Activated T-cell treated with anti-CD3 and anti-CD28 coated beads, Interleukin-2, amount 50 U/mL, for 4 hours (primary cell): ENCODE results near the gene SEL1L2. TPM values are rescaled to one million over a fixed set of nuclear protein-coding genes. Genes with fewer than 3 reads are reported as not detected.
A peak's percentile ranks its signal among the peaks of the same experiment; 100 is the strongest.

Experiments used
- ATAC-seq, 2 donors: fragments of 200-7000 bp; cut with Tn5 transposase; one replicate each; pipeline ENCODE4 v1.10.0; 2021
- DNase-seq: peaks from one replicate; pipeline ENCODE4 v3.0.0-alpha.2; 2020
- H3K27me3 Mint-ChIP-seq: one replicate; pipeline ENCODE4 v1.8.0; 2021; ENCODE audit warnings: low read depth, mixed read lengths
- H3K36me3 Mint-ChIP-seq: one replicate; pipeline ENCODE4 v1.8.0; 2022; ENCODE audit warnings: mixed read lengths; ENCODE audit not compliant: insufficient read depth
- H3K4me1 Mint-ChIP-seq: one replicate; pipeline ENCODE4 v1.8.0; 2021; ENCODE audit warnings: low read depth, mixed read lengths
- H3K4me3 Mint-ChIP-seq: one replicate; pipeline ENCODE4 v1.8.0; 2021; ENCODE audit warnings: mild to moderate bottlenecking, moderate library complexity, mixed read lengths
- H3K9me3 Mint-ChIP-seq: one replicate; pipeline ENCODE4 v1.8.0; 2021; ENCODE audit warnings: mixed read lengths
- total RNA-seq, 3 donors: library from RNA; stranded (reverse); gene quantifications; one replicate each; pipeline ENCODE4 v1.2.1, GENCODE V29; 2021

Gene SEL1L2
- total RNA-seq, 3 donors from 2014 or later: not detected

DNA sequence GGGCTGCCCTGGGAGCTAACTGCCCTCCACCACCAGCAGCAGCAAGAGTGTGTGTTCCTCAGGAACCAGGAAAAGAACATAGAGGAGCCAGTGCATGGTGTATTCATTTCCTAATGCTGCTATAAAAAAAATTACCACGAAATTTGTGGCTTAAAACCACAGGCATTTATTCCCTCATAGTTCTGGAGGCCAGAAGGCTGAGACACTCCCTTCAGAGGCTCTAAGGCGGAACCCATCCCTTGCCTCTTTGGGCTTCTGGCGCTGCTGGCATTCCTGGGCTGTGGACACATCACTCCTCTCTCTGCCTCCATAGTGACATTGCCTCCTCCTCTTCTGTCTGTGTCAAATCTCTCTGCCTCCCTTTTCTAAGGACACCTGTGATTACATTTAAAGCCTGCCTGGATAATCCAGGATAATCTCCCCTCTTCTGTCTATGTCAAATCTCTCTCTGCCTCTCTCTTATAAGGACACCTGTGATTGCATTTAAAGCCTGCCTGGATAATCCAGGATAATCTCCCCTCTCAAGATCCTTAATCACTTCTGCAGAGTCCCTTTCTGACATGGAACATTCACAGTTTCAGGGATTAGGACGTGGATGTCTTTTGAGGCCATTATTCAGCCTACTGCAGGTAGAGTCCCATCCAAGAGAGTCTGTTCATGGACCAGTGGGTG lies 150.9 kb downstream of the SEL1L2 start:
- no peaks in the 10 kb centered on the region for H3K9me3 Mint-ChIP-seq
- no peaks in the 10 kb centered on the region for H3K36me3 Mint-ChIP-seq
- DNase-seq (no peak), ATAC-seq (no peak)
- H3K4me3 Mint-ChIP-seq: no peak overlapping the region
- no peaks in the 10 kb centered on the region for H3K4me1 Mint-ChIP-seq
- peaks cover 7% of the 10 kb centered on the region for H3K27me3 Mint-ChIP-seq

DNA sequence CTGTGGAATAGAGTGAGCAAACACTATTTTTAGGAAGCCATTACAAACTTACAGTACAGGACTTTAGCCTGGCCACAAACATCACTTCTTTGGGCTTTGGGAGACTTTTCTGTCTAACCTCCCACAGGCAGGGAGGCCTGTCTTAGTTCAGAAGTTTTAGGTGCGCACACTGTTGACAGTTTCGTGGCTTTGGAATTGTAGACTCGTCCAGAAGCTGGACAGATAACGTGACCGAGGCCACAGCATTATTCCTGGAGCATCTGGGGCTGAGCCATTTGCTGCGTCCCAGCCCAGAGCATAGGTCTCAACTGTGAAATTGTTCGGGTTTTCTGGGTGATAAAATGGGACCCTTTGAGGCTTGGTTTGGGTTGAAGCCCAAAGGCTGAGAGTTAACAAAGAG lies 151.8 kb downstream of the SEL1L2 start:
- Mint-ChIP-seq H3K4me3 (no peak overlapping the region), H3K36me3 (no peaks in the 10 kb centered on the region), H3K9me3 (no peaks in the 10 kb centered on the region), H3K27me3 (peaks cover 7% of the 10 kb centered on the region), H3K4me1 (no peaks in the 10 kb centered on the region)
- ATAC-seq (no peak), DNase-seq (no peak)

DNA sequence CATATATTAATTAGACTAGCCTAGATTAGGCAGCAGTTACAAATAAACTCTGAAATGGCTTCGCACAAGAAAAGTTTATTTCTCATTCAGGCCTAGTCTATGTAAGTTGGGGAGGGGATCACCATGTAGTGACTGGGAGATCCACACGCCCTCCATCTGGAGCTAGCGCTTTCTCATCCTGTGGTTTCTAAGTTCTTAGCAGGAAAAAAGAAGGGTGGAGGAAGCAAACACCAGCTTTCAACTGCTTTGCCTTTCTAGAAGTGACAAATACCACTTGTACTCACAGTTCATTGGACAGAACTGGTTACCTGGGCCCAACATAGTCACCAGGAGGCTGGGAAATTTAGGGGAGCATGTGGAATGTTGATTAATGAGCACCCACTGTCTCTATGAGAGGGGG lies 158.9 kb downstream of the SEL1L2 start:
- Mint-ChIP-seq H3K9me3 (peaks cover 4% of the 10 kb centered on the region), H3K4me1 (no peaks in the 10 kb centered on the region), H3K27me3 (peaks cover 11% of the 10 kb centered on the region), H3K36me3 (no peaks in the 10 kb centered on the region), H3K4me3 (no peak overlapping the region)
- DNase-seq (no peak), ATAC-seq (no peak)

DNA sequence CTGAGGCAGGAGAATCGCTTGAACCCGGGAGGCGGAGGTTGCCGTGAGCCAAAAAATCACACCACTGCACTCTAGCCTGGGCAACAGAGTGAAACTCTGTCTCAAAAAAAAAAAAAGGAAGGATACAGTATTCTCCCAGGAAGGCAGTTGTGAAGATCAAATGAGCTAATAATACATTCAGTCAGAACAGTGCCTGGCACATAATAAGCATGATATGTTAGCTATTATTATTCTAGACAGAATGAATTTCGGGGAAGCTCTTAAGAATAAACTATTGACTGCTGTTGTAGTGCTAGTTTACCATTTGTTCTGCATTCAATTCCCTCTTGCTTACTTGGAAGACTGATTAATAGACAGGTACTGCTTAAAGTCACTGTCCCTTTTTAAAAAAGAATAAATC lies 164.9 kb downstream of the SEL1L2 start:
- no peaks in the 10 kb centered on the region for H3K9me3 Mint-ChIP-seq
- DNase-seq: no peak
- no peak for ATAC-seq
- peaks cover 9% of the 10 kb centered on the region for H3K27me3 Mint-ChIP-seq
- H3K36me3 Mint-ChIP-seq: no peaks in the 10 kb centered on the region
- no peaks in the 10 kb centered on the region for H3K4me1 Mint-ChIP-seq
- no peak overlapping the region for H3K4me3 Mint-ChIP-seq

DNA sequence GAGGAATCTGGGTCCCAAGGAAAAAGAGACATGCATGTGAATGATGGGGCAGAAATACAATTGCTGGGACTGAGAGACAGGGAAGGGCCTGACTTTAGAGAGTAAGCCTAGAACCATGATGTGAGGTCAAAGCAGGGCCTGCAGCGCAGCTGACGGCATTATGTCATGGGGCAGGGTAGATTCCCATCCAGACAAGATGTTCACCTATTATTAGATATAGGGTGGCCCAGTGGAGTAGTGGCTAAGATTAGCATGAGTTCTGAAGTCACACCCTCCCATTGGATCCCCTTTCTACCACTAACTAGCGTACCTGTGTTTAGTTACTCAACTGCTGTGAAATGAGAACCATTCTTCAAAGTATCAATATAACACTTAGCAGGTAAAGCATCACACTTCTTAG lies 166.0 kb downstream of the SEL1L2 start:
- Mint-ChIP-seq H3K36me3 (no peaks in the 10 kb centered on the region), H3K9me3 (no peaks in the 10 kb centered on the region), H3K27me3 (peaks cover 7% of the 10 kb centered on the region), H3K4me3 (no peak overlapping the region), H3K4me1 (no peaks in the 10 kb centered on the region)
- ATAC-seq (no peak), DNase-seq (no peak)

DNA sequence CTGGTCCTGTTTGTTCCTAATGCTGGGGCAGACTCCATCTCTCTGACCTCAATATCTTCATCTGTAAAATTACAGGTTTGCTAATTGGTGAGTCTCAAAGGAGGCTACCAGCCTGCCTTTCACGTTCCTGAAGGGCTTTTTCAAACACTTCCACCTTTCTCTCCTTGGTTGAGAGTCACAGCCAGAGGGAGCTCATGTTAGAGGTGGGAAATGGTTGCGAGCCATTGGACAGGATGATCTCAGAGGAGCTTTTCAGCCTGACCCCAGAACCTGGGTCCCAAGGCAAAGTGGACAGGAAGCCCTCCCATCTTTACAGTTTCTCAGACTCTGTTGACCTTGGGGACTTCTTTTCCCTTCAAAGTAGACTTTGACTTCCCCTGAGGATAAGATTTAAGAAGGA lies 168.0 kb downstream of the SEL1L2 start:
- Mint-ChIP-seq H3K4me3 (no peak overlapping the region), H3K27me3 (no peaks in the 10 kb centered on the region), H3K9me3 (no peaks in the 10 kb centered on the region), H3K36me3 (peaks cover 8% of the 10 kb centered on the region), H3K4me1 (peaks cover 7% of the 10 kb centered on the region)
- no peak for DNase-seq
- ATAC-seq: no peak

DNA sequence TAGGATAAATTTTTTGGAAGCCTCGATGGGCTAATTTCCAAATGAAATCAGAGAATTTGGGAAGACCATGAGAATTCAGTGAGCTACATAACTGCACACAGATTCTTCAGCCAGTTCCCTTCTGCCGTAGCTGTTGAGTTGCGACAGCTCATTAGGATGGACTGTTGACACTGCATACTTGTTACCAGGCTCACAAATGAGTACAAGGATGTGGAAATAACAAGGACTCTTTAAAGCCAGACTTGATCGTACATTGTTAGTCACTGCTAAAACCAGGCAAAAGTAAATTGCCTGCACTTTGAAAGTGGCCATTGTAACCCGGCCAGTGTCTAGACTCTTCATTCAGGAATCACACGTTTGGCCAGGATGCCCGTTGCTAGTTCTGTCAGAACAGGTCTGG lies 168.5 kb downstream of the SEL1L2 start:
- H3K4me1 Mint-ChIP-seq: peaks cover 8% of the 10 kb centered on the region
- H3K4me3 Mint-ChIP-seq: no peak overlapping the region
- no peaks in the 10 kb centered on the region for H3K27me3 Mint-ChIP-seq
- peaks cover 11% of the 10 kb centered on the region for H3K36me3 Mint-ChIP-seq
- no peak for DNase-seq
- no peak for ATAC-seq
- H3K9me3 Mint-ChIP-seq: no peaks in the 10 kb centered on the region

DNA sequence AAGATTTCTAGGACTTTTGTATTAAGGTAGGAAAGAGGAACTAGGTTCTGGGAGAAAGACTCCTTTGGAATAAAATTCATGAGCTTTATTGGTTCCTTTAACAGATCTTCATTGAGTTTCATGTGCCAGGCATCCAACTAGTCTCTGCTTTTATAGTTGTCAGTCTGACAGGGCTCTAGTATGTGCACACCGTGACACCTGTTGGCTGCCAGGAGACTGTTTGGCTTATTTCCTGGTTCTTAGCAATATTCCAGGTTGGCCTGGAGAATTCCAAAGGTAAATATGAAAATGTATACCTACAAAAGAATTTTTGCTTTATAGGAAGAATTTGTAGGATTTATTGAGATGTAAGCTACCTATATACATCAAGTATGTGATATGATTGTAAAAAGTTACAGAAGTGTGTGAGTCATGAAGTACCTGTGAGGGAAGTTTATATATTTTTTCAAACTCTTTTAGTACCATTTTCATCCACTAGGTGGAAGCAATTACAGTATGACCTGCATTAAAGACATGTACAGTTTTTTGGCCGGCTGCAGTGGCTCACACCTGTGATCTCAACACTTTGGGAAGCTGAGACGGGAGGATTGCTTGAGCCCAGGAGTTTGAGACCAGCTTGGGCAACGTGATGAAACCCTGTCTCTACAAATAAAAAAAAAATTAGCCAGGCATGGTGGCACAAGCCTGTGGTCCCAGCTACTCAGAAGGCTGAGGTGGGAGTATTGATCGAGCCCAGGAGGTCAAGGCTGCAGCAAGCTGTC lies 170.3 kb downstream of the SEL1L2 start:
- peaks cover 20% of the 10 kb centered on the region for H3K36me3 Mint-ChIP-seq
- no peak overlapping the region for H3K4me3 Mint-ChIP-seq
- no peaks in the 10 kb centered on the region for H3K9me3 Mint-ChIP-seq
- H3K4me1 Mint-ChIP-seq: peaks cover 13% of the 10 kb centered on the region
- DNase-seq (no peak), ATAC-seq (peak; percentile 53 to 59)
- no peaks in the 10 kb centered on the region for H3K27me3 Mint-ChIP-seq

DNA sequence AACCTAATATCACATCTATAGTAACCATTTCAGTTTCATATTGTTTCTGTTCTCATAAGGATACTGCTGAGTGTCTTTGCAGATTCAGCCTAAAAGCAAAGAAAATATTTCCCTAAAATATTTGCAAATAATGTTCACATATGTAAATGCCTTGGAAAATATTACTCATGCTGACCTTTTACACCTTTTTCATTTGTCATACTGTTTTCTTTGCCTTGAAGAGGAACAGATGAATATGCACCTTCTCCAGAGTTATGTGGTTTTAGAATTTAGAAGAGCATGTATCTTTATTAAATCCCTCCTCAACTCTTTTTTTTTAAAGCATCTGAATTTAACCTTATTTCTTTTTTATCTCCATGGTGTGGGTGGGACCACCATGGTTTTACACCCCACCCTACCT lies 173.1 kb downstream of the SEL1L2 start:
- Mint-ChIP-seq H3K4me1 (peaks cover 14% of the 10 kb centered on the region), H3K4me3 (no peak overlapping the region), H3K9me3 (no peaks in the 10 kb centered on the region), H3K36me3 (peaks cover 29% of the 10 kb centered on the region), H3K27me3 (no peaks in the 10 kb centered on the region)
- peak; percentile 39 to 47 for ATAC-seq
- DNase-seq: no peak

DNA sequence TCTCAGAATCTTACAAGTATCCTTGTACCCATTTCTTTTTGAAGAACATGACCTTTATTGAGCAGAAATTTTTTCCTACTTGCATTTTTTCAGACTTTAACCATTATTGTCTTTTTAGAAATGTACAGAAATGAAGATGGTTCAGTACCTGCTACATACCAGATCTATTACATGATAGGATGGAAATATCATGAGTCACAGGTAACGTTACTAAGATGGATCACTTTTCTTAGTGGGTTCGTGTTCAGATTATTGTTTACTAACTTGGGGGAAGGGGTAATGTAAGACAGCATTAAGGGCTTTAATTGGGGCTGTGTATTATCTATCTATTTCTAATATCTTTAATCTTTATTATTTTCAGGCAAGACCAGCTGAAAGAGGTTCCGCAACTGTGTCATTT lies 173.7 kb downstream of the SEL1L2 start:
- DNase-seq (no peak), ATAC-seq (peak; percentile 45 to 52)
- peaks cover 29% of the 10 kb centered on the region for H3K36me3 Mint-ChIP-seq
- H3K27me3 Mint-ChIP-seq: no peaks in the 10 kb centered on the region
- no peaks in the 10 kb centered on the region for H3K9me3 Mint-ChIP-seq
- no peak overlapping the region for H3K4me3 Mint-ChIP-seq
- peaks cover 14% of the 10 kb centered on the region for H3K4me1 Mint-ChIP-seq

DNA sequence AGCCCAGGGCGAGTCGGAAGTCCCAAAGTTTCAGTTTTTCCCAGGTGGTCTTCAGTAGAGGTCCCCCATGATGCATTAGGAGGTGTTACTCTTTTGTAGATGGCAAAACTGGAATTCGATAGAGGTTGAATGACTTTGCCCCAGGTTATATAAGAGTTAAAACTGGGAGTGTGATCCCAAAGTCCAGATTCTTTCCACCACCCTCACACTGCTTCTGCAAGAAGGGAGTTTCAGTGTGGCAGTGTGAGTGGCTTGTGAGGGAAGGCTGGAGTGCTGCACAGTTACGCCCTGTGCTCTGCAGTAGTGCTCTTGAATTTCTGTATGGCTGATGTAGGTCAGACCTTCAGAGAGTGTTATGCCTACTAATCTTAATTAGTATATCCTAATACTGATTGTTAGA lies 175.7 kb downstream of the SEL1L2 start:
- Mint-ChIP-seq H3K27me3 (no peaks in the 10 kb centered on the region), H3K4me1 (peaks cover 14% of the 10 kb centered on the region), H3K36me3 (peaks cover 29% of the 10 kb centered on the region), H3K9me3 (no peaks in the 10 kb centered on the region), H3K4me3 (no peak overlapping the region)
- ATAC-seq (no peak), DNase-seq (no peak)

DNA sequence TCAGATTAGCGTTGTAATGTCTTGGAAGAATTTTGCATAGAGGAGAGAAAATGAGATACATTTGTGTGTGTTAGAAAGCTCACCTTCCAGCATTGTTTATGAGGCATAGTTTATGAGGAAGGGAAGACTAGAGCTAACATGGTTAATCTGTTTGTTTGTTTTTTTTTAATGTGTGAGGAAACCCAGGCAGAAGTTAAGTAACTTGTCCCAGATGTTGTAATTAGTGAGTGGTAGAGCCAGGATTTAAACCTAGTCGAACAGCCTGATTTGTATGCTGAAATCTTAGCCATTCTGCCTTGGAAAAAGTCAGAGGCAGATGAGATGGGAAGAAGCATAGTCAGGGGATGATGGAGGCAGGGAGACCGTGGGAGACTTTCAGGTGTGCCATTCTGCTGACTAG lies 176.5 kb downstream of the SEL1L2 start:
- Mint-ChIP-seq H3K4me1 (peaks cover 14% of the 10 kb centered on the region), H3K4me3 (no peak overlapping the region), H3K36me3 (peaks cover 29% of the 10 kb centered on the region), H3K9me3 (no peaks in the 10 kb centered on the region), H3K27me3 (no peaks in the 10 kb centered on the region)
- ATAC-seq: no peak
- no peak for DNase-seq

DNA sequence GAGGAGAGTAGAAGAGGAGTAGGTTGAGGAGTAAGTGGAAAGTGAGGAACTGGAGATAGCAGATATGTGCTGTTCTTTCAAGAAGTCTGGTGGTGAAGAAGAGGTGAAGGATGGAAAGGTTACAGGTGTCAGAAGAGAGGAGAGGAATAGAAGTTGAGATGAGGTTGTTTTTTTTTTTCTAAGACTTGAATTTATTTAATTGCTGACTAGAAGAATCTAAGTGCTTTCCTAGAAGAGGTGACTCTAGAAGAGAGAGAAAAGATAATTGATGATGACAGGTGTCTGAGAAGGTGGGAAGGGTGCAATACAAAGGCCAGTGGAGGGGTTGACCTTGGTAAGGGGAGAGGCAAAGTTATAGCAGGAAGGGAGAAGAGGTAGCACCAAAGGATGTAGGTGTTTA lies 180.0 kb downstream of the SEL1L2 start:
- Mint-ChIP-seq H3K36me3 (peaks cover 18% of the 10 kb centered on the region), H3K27me3 (no peaks in the 10 kb centered on the region), H3K4me1 (peaks cover 1% of the 10 kb centered on the region), H3K9me3 (no peaks in the 10 kb centered on the region), H3K4me3 (no peak overlapping the region)
- ATAC-seq (no peak), DNase-seq (no peak)

DNA sequence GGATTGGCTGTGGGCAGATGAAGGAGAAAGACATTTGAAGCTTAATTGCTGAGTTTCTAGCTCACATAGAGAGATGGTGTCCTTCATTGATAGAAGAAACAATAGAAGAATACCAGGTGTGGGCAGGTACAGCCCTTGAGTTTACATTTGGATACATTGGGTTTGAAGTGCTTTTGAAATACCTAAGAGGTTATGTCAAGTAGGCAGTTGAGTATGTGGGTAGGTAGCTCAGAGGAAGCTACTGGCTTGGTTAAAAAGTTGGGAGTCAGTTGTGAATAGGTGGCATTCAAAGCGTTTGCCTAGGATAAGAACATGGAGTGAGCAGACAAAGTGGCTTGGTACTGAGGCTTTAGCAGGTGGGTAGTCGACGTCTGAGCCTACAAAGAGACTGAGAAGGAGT lies 180.6 kb downstream of the SEL1L2 start:
- H3K9me3 Mint-ChIP-seq: no peaks in the 10 kb centered on the region
- ATAC-seq: no peak
- peaks cover 20% of the 10 kb centered on the region for H3K36me3 Mint-ChIP-seq
- H3K27me3 Mint-ChIP-seq: no peaks in the 10 kb centered on the region
- H3K4me3 Mint-ChIP-seq: no peak overlapping the region
- DNase-seq: no peak
- peaks cover 1% of the 10 kb centered on the region for H3K4me1 Mint-ChIP-seq

DNA sequence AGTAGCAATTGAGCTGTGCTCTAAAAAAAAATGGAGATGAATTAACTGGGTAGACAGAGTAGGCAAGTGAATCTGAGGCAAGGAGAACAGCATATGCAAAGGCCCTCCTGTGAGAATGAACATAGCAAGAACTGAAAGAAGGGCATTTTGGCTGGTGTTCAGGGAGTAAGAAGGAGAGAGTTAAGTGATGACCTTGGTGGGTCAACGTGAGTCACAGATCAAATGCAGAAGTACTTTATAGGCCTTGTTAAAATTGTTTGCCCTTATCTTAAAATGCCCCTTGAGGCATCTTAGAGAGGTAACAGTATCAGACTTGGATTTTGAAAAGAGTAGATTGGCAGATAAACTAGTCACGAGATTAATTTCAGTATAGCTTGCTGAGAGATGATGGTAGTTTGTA lies 181.0 kb downstream of the SEL1L2 start:
- no peaks in the 10 kb centered on the region for H3K27me3 Mint-ChIP-seq
- H3K9me3 Mint-ChIP-seq: no peaks in the 10 kb centered on the region
- peaks cover 1% of the 10 kb centered on the region for H3K4me1 Mint-ChIP-seq
- no peak for ATAC-seq
- no peak overlapping the region for H3K4me3 Mint-ChIP-seq
- DNase-seq: no peak
- H3K36me3 Mint-ChIP-seq: peaks cover 24% of the 10 kb centered on the region
